Measurements from ENCODE around the gene ASCL5.

GRCh38 chr1:201175820-201176500 lies 49.0 kb upstream of the ASCL5 start:
- TF ChIP-seq CTCF (IDR thresholded peaks at IDR 0.05) (no peak), POLR2A (IDR thresholded peaks at IDR 0.05) (no peak)

All from breast epithelium (tissue), 3 donors.